ENCODE results near the gene CDC14A.

Gene CDC14A

GRCh38 chr1:100476735-100477290 lies 124.5 kb downstream of the CDC14A start:
- intact Hi-C loops (cut with DNase I; ENCODE audit: low total_unique reads): no loop called here
- TF ChIP-seq CTCF (IDR thresholded peaks at IDR 0.05): no peak

GRCh38 chr1:100478816-100479215 lies 126.5 kb downstream of the CDC14A start:
- Histone ChIP-seq H3K27ac (no peak overlapping the region), H3K36me3 (peaks cover 0 to 4% (median 0%) of the 10 kb centered on the region in 3 donors), H3K9me3 (no peaks in the 10 kb centered on the region), H3K27me3 (no peaks in the 10 kb centered on the region), H3K4me1 (no peaks in the 10 kb centered on the region), H3K4me3 (no peak overlapping the region)
- no peak for DNase-seq
- intact Hi-C loops (cut with DNase I; ENCODE audit: low total_unique reads): no loop called here
- no peak for TF ChIP-seq CTCF (IDR thresholded peaks at IDR 0.05)

More at GRCh38 chr1:100476735-100477290, 124.5 kb downstream of the CDC14A start:
- DNase-seq: no peak
- Histone ChIP-seq H3K36me3 (peaks cover 0 to 4% (median 0%) of the 10 kb centered on the region in 3 donors), H3K27me3 (no peaks in the 10 kb centered on the region), H3K9me3 (no peaks in the 10 kb centered on the region), H3K4me1 (no peaks in the 10 kb centered on the region), H3K27ac (no peak overlapping the region), H3K4me3 (no peak overlapping the region)

DNA sequence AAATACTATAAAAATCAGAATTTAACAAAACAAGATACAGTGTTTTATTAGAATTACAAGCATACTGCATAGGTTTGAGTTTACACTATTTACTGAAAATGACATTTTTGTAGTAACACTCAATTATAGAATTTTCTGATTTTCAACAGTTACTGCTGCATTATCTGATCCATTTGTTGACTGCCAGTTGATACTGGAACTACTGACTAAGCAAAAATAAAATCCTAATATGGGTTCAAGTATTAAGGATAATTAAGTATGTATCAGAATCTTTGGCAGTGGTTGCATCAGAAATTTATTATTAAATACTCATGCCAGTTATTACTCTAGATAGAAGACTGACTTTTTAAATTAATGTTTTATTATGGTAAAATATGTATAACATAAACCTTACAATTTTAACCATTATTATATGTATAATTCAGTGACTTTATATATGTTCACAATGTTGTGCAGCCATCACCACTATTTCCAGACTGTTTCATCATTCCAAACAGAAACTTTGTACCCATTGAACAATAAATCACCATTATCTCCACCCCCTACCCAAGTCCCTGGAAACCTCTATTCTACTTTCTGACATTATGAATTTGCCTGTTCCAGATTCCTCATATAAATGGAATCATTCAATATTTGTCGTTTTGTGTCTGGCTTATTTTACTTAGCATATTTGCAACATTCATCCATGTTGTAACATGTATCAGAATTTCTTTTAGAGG lies 127.5 kb downstream of the CDC14A start:
- no peak overlapping the region for H3K4me3 ChIP-seq
- H3K27me3 ChIP-seq: no peaks in the 10 kb centered on the region
- intact Hi-C loops (cut with DNase I; ENCODE audit: low total_unique reads): no loop called here
- DNase-seq: no peak
- H3K4me1 ChIP-seq: no peaks in the 10 kb centered on the region
- no peak for TF ChIP-seq CTCF (IDR thresholded peaks at IDR 0.05)
- H3K9me3 ChIP-seq: no peaks in the 10 kb centered on the region
- H3K27ac ChIP-seq: no peak overlapping the region
- H3K36me3 ChIP-seq: peaks cover 0 to 4% (median 0%) of the 10 kb centered on the region in 3 donors

DNA sequence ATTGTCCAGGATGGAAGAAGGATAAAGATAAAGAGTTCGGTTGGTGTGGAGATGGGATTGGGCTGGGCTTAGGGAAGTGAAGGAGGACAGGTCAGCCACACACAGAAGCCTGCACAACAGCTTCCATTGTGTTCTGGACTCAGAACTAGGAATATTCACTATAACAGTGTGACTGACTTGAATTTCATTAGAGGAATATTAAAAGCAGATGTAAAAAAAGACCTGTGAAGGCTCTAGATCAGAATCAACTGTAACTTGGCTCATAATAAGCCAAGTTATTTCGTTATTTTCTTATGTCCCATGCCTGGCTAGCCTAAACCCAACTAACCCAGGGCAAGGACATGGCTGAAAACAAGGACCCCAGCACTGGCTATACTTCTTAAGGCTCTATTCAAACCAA lies 129.0 kb downstream of the CDC14A start:
- Histone ChIP-seq H3K9me3 (no peaks in the 10 kb centered on the region), H3K4me3 (no peak overlapping the region), H3K27me3 (no peaks in the 10 kb centered on the region), H3K27ac (no peak overlapping the region), H3K4me1 (no peaks in the 10 kb centered on the region), H3K36me3 (peaks cover 0 to 8% (median 0%) of the 10 kb centered on the region in 3 donors)
- intact Hi-C loops (cut with DNase I; ENCODE audit: low total_unique reads): no loop called here
- no peak for DNase-seq
- TF ChIP-seq CTCF (IDR thresholded peaks at IDR 0.05): no peak

- Histone ChIP-seq H3K9me3 (no peaks in the 10 kb centered on the region), H3K27ac (no peak overlapping the region), H3K27me3 (no peaks in the 10 kb centered on the region), H3K4me3 (no peak overlapping the region), H3K4me1 (no peaks in the 10 kb centered on the region), H3K36me3 (peaks cover 0 to 8% (median 0%) of the 10 kb centered on the region in 3 donors)
- no peak for TF ChIP-seq CTCF (IDR thresholded peaks at IDR 0.05)
- intact Hi-C loops (cut with DNase I; ENCODE audit: low total_unique reads): no loop called here
- no peak for DNase-seq
These were observed 129.9 kb downstream of the CDC14A start for GRCh38 chr1:100482167-100482566.

Measured in tibial artery (tissue), 4 donors.